ENCODE data around the gene TTLL11.

Gene TTLL11

DNA sequence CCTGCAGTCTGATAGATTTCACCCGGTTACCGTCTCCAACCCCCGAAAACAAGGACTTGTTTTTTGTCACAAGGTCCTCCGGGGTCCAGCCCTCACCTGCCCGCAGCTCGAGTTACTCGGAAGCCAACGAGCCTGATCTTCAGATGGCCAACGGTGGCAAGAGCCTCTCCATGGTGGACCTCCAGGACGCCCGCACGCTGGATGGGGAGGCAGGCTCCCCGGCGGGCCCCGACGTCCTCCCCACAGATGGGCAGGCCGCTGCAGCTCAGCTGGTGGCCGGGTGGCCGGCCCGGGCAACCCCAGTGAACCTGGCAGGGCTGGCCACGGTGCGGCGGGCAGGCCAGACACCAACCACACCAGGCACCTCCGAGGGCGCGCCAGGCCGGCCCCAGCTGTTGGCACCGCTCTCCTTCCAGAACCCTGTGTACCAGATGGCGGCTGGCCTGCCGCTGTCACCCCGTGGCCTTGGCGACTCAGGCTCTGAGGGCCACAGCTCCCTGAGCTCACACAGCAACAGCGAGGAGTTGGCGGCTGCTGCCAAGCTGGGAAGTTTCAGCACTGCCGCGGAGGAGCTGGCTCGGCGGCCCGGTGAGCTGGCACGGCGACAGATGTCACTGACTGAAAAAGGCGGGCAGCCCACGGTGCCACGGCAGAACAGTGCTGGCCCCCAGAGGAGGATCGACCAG, 320.4 kb downstream of the TTLL11 start:
- DNase-seq (ENCODE audit: low spot score): no peak

Data from RKO (cell line).